ENCODE results near the gene EFHD2.

DNA sequence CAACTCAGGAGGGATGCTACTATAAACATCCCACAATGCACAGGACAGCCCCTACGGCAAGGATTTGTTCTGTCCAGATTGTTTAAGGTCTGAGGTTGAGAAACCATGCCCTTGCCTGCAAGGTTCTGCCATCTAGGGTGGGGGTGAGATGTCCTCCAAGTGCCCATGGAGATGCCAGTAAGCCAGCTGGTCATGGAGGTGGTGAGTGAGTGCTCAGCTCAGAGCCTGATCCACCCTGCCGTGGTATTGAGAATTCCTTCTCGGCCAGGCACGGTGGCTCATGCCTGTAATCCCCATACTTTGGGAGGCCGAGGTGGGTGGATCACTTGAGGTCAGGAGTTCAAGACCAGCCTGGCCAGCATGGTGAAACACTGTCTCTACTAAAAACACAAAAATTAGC is 15.3 kb downstream of the EFHD2 start:
- TF ChIP-seq OSR1 (CRISPR knock-in tag; IDR thresholded peaks at IDR 0.05) = no peak
- TF ChIP-seq RARB (CRISPR knock-in tag; IDR thresholded peaks at IDR 0.05) = no peak
- TF ChIP-seq ZNF8 (CRISPR knock-in tag; IDR thresholded peaks at IDR 0.05) = no peak
- no peak for TF ChIP-seq POU6F1 (CRISPR knock-in tag; IDR thresholded peaks at IDR 0.05; ENCODE audit: borderline replicate concordance, low read depth)

Measured in SK-N-SH treated with all-trans-retinoic acid at 6 μM for 48 hours (cell line).